NCI-H2196 treated with DMSO at 0.1 percent for 48 hours (cell line): ENCODE data around the gene ADISSP.
A peak's percentile ranks its signal among the peaks of the same experiment; 100 is the strongest.

Experiments used
- DNase-seq: peaks from one replicate; lab custom pipeline; 2025; ENCODE audit not compliant: unreplicated experiment; lab: John Stamatoyannopoulos, UW

ADISSP gene

GRCh38 chr20:3767427-3768341 lies at the start of gene ADISSP:
TSS of gene ADISSP (minus strand) at chr20:3767753. CDS start at chr20:3760100, 7,653 bp downstream.
- peak; percentile 97 for DNase-seq

DNA sequence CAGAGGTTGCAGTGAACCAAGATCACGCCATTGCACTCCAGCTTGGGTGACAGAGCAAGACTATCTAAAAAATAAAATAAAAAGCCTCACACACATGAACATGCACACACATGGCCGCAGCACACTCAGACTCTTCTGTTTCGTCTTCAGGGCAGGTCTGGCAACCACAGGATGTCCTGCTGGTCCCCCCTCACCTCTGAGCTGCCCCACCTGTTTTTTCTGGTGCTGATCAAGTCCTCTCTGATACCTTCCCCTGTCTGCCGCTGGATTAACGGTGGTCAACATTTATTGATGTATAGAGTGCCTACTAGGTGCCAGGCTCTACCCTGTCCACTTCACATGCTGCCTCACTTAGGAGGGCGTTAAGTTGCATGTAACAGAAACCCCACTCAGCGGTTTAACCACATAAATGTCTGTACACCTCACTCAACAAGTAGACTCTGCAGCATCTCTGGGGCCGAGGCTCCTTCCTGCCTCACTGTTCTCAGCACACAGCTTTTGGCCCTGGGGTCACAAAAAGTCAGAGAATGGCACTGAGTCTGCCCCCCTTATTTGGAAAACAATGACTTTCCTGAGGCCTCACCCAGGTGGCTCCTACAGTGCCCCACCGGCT lies 48.3 kb upstream of the ADISSP start:
- DNase-seq: no peak

- DNase-seq: no peak
Measured at GRCh38 chr20:3814928-3815495, 47.5 kb upstream of the ADISSP start.

- no peak for DNase-seq
Measured at GRCh38 chr20:3813848-3814581, 46.5 kb upstream of the ADISSP start.

DNA sequence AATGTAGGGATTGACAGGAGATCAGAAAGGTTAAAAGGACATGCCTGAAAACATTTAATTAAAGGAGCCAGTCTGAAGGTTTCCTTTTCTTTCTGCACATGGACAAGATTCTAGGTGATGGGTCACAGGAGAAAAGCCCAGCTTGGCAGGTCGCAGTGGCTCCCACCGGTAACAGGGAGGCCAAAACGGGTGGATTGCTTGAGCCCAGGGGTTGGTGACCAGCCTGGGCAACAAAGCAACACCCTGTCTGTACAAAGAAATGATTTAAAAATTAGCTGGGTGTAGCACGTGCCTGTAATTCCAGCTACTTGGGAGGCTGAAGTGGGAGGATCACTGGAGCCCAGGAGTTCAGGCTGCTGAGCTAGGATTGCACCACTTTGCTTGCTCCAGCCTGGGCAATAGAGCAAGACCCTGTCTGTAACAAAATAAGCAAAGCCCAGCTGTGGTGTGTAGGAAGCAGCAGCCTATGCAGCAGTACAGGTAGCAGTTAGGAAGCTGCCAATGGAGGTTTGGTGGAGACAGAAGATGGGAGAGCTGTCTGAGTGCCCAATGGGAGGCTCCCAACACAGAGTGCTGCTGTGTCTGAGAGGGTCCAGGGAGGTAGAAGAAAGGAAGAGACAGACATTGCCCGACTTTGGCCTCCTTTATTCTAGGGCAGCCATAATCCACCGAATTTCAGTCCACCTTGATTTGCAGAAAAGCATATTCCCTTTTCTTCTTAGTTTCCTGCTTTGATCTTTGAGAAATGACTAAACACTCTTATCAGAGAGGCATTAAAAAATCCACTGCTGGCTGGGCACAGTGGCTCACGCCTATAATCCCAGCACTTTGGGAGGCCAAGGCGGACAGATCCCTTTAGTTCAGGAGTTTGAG lies 45.7 kb upstream of the ADISSP start:
- no peak for DNase-seq

GRCh38 chr20:3812259-3812681 lies 44.7 kb upstream of the ADISSP start:
- DNase-seq: no peak

DNA sequence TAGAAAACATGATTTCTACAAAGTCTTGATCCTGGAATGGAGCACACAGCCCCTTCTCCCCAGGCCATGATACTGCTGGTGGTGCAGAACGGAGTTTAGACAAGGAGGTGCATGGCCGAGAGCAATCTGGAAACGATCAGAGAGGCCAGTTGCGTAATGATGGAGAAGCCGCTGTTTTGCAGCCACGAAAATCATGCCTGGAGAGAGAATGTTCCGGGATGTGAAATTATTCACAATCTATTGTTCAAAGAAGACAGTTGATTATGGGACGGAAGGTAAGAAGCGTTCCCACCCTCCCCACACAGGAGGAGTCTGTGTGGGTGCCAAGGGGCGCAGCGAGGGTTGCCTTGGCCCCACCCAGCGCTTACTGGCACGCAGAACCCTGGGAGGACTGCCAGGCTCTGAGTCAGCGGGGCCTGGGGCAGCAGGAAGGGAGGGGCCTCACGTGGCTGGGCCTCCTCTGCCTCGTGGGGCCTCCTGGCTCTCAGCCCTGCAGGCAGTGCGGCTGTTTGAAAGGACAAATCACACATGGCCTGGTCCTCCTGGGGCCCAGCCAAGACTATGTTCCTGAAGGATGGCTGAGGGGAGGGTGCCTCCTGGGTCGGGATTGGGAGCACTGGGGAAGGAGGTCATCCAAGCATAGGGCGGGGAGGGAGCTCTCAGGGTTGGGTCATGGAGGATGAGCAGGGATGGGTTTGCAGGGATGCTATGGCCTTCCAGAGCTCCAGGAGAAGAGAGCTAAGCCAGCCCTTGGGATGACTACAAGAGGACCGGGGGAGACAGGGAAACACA lies 44.1 kb upstream of the ADISSP start:
- DNase-seq: peak; percentile 93

GRCh38 chr20:3808544-3808943 lies 41.0 kb upstream of the ADISSP start:
- no peak for DNase-seq

GRCh38 chr20:3804781-3805180 lies 37.2 kb upstream of the ADISSP start:
- no peak for DNase-seq

- DNase-seq: no peak
Measured at GRCh38 chr20:3804254-3804751, 36.8 kb upstream of the ADISSP start.

DNA sequence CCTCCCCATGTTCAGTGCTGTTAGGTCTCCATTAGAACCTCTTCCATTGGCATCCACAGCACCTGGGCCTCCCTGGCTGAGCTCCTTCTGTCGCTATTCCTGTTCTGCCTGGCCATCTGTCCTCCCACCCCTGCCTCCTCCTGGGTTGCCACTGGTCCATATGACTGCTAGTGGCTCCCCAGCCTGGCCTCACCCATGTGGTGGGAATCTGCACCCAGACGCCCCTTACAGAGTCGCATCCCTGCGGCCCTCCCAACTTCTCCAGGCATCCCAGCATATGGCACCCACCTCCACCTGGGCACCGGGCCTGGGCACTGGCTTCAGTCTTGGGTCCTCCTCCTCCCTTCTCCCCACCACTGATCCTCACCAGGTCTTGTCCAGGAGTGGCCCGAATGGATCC lies 36.3 kb upstream of the ADISSP start:
- DNase-seq: no peak

DNA sequence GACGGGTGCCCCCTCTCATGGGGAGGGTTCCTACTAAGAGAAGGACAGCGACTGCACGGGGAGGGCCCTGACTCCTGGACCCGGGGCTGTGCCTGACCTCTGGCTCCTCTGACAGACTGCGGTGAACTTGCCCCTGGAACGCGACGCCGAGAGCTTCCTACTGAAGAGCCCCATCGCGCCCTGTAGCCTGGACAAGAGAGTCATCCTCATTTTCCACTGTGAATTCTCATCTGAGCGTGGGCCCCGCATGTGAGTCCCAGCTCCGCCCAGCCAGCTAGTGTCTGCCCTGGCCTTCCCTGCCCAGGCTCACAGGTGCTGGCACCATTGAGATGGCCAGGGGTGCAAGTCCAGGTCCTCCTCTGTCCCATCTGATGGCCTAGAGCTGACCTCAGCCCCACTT lies 35.7 kb upstream of the ADISSP start:
- no peak for DNase-seq

DNA sequence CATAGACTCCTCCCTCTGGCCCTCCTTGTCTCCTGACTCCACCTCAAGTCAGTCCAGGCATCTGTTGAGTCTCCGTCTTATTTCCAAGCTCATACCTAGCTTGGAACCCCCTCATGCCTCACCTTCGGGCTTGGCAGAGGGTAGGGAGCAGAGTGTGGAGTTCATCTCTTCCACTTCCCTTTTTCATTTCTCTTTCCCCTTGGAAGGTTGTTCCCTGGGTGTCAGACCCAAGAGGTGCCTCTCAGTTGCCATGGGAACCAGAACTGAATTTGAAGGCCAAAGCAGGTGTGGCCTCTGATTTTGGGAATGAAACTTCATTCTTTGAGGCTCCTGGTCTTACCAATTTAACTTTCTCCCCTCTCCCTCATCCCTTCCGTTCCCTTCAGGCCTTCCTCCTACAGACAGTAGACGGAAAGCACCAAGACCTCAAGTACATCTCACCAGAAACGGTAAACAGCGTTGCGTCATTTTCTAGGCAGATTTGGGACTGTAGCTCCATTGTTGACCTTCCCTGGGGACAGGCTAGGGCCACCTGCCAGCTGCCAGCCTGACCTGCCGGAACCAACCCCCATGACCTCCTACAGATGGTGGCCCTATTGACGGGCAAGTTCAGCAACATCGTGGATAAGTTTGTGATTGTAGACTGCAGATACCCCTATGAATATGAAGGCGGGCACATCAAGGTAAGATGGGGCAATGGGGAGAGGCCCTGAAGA lies 35.1 kb upstream of the ADISSP start:
- no peak for DNase-seq

DNA sequence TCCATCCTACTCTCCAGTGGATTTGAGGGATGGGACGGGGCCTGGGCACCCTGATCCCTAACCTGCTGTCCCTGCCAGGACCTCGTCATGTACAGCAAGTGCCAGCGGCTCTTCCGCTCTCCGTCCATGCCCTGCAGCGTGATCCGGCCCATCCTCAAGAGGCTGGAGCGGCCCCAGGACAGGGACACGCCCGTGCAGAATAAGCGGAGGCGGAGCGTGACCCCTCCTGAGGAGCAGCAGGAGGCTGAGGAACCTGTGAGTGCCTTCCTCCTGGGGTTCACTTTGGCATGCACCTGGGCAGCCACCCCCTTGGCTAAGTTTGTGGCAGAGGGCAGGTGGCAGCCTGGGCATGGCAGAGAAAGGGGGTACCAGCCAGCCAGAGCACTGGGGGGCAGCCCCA lies 34.3 kb upstream of the ADISSP start:
- no peak for DNase-seq

- DNase-seq: no peak
Measured at GRCh38 chr20:3801299-3801698, 33.7 kb upstream of the ADISSP start.

DNA sequence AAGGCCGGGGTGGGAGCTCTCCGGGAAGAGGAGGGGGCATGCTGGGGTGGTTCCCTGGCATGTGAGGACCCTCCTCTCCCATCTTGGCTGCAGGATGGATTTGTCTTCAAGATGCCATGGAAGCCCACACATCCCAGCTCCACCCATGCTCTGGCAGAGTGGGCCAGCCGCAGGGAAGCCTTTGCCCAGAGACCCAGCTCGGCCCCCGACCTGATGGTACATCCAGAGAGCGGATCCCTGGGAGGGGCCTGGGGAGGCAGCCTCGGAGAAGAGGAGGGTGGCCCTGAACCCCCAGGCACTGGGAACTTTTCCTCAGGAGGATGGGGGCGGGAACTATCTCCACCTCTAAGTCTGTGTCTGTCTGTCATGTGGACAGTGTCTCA lies 33.3 kb upstream of the ADISSP start:
- DNase-seq: no peak

- DNase-seq: no peak
Measured at GRCh38 chr20:3800256-3800877, 32.8 kb upstream of the ADISSP start.

DNA sequence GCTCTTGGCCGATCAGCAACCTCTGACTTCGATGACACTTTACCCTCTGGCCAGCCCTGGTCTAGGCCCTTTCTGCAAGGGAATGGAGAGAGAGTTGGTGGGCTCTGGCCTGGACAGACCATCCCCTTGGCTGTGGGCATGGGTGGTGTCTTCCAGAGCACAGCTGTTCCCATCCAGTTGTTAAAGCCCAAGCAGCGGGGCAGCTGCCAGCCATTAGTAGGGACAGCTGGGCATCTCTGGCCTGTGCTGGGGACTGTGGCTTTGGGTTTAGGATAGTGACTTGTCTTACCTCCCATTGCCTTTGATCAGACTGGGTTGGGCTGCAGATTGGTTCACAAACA lies 31.3 kb upstream of the ADISSP start:
- DNase-seq: no peak

DNA sequence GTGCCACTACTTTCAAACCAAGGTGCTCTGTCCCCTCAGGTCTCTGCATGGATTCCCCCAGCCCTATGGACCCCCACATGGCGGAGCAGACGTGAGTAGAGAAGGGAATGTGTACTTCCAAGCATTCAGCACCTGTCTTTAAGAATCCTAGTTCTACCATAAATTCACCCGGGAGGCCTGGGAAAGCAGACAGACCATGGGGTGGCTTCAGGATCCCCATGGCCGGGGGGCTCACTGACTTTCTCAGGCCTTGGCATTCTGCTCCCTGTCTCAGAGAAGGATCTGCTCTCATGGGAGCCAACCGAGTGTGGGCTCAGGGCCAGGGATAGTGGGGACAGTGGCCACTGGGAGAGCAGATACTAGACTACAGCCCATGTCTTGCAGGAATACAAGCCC lies 30.8 kb upstream of the ADISSP start:
- DNase-seq: no peak
